Measurements from ENCODE around the gene SRRT. TPM values are rescaled to one million over a fixed set of nuclear protein-coding genes. Genes with fewer than 3 reads are reported as not detected.

The SRRT gene
- total and polyA plus RNA-seq, 2 donors (not counting 3 experiments of a cell fraction or from before 2014, with no cell fraction given) = 58.6 to 199 TPM

DNA sequence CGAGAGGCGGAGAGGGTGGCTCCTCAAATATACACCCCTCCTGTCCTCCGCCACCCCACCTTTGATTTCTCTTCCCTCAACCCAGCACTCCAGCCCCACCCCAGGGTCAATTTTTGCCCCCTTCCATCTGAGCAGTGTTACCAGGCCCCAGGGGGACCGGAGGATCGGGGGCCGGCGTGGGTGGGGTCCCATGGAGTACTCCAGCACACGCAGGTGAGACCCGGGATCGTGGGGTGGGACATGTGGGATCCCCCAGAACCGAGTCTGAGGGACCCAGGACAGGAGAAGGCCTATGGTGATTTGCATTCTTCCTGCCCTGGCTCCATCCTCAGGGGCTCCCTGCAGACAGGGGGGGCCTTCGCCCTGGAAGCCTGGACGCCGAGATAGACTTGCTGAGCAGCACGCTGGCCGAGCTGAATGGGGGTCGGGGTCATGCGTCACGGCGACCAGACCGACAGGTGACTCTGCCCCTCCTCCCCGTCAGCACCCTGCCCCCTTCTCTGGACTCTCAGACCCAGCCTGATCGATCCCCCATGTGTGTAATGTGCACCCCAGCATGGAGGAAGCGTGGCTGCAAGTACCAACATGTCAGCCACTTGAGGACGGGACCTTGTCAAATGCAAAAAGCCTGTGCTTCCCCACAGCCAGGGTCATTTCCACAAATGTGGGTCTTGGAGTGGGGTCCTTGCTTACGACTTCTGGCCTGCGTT lies 7.0 kb upstream of the SRRT start:
- FAIRE-seq (peak; percentile 56), DNase-seq (ENCODE audit: low read depth, low spot score) (no peak)
- Histone ChIP-seq H3K27me3 (ENCODE audit: control insufficient read depth in 2 of 2, insufficient read depth in 2 of 2, low read length in 2 of 2) (no peaks in the 10 kb centered on the region), H3K79me2 (ENCODE audit: control insufficient read depth, insufficient read depth, low read length) (peaks cover 25% of the 10 kb centered on the region), H3K4me1 (ENCODE audit: control insufficient read depth, extremely low read depth, insufficient read depth, low read length) (peaks cover 36% of the 10 kb centered on the region), H3K9me3 (replicated peaks; ENCODE audit: control insufficient read depth, insufficient read depth, low read length) (no peaks in the 10 kb centered on the region), H3K4me3 (replicated peaks in 1 of 3; ENCODE audit: insufficient read depth in 1 of 3, low read depth in 1 of 3, low read length in 3 of 3) (peak overlapping the region; percentile 72 to 93 (median 87)), H3K4me2 (ENCODE audit: insufficient read depth, low read length) (peak overlapping the region; percentile 86), H4K20me1 (replicated peaks; ENCODE audit: control insufficient read depth, extremely low read depth, insufficient read depth, low read length) (no peaks in the 10 kb centered on the region), H3K9me1 (replicated peaks; ENCODE audit: control insufficient read depth, extremely low read depth, insufficient read depth, low read length) (no peaks in the 10 kb centered on the region), H3K36me3 (ENCODE audit: control insufficient read depth in 2 of 2, extremely low read depth in 1 of 2, insufficient read depth in 2 of 2, low read length in 2 of 2) (peaks cover 4 to 20% of the 10 kb centered on the region in 2 experiments), H3K9ac (replicated peaks; ENCODE audit: extremely low read depth, insufficient read depth, low read length) (peak overlapping the region; percentile 98), H3K27ac (ENCODE audit: insufficient read depth, low read depth, low read length) (peak overlapping the region; percentile 90), H2AFZ (ENCODE audit: low read depth, low read length) (peak overlapping the region; percentile 2)
- TF ChIP-seq FOS (IDR thresholded peaks at IDR 0.05; ENCODE audit: borderline replicate concordance, insufficient read depth, low read length) (no peak), CTCF (IDR thresholded peaks at IDR 0.05; ENCODE audit: extremely low read depth in 1 of 2, insufficient read depth in 1 of 2, low read depth in 1 of 2, low read length in 2 of 2) (no peak)
- CTCF ChIA-PET = no interaction called here
- POLR2A ChIA-PET = no interaction called here
- intact Hi-C loops (cut with micrococcal nuclease) (loop anchor here (1.0 to 10.0 kb wide), 3 partner anchors 7 to 283 kb away; partner anchors contain the start of genes FBXO24, LRCH4 and SRRT), dilution Hi-C loops (cut with MboI; ENCODE audit: extremely low pct_ligation_motif_present, low sequenced_read_pairs) (no loop called here)
- no TSS peak for BruUV-seq (replicated peaks)

DNA sequence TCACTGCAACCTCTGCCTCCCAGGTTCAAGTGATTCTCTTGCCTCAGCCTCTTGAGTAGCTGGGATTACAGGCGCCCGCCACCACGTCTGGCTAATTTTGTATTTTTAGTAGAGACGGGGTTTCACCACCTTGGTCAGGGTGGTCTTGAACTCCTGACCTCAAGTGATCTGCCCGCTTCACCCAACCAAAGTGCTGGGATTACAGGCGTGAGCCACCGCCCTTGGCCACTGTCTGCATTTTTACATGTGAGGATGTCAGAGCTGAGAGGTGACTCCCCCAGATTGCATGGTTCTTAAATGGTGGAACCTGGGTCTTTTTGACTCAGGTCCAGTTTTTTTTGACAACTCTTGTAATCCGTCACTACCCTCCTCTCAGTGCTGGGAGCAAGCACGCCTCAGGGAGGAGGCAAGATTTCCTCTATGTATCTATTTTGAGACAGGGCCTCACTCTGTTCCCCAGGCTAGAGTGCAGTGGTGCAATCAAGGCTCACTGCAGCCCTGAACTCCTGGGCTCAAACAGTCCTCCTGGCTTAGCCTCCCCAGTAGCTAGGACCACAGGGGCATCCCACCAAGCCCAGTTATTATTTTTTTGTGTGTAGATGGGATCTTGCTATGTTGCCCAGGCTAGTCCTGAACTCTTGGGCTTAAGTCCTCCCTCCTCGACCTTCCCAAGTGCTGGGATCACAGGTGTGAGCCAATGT lies 1.2 kb upstream of the SRRT start:
- Histone ChIP-seq H3K27ac (ENCODE audit: insufficient read depth, low read depth, low read length) (peak overlapping the region; percentile 89), H3K4me3 (replicated peaks in 1 of 3; ENCODE audit: insufficient read depth in 1 of 3, low read depth in 1 of 3, low read length in 3 of 3) (no peak overlapping the region), H3K9me1 (replicated peaks; ENCODE audit: control insufficient read depth, extremely low read depth, insufficient read depth, low read length) (no peaks in the 10 kb centered on the region), H3K4me2 (ENCODE audit: insufficient read depth, low read length) (peak overlapping the region; percentile 88), H3K79me2 (ENCODE audit: control insufficient read depth, insufficient read depth, low read length) (peaks cover 46% of the 10 kb centered on the region), H3K4me1 (ENCODE audit: control insufficient read depth, extremely low read depth, insufficient read depth, low read length) (peaks cover 19% of the 10 kb centered on the region), H3K9me3 (replicated peaks; ENCODE audit: control insufficient read depth, insufficient read depth, low read length) (no peaks in the 10 kb centered on the region), H3K36me3 (ENCODE audit: control insufficient read depth in 2 of 2, extremely low read depth in 1 of 2, insufficient read depth in 2 of 2, low read length in 2 of 2) (peaks cover 16 to 23% of the 10 kb centered on the region in 2 experiments), H4K20me1 (replicated peaks; ENCODE audit: control insufficient read depth, extremely low read depth, insufficient read depth, low read length) (no peaks in the 10 kb centered on the region), H3K9ac (replicated peaks; ENCODE audit: extremely low read depth, insufficient read depth, low read length) (peak overlapping the region; percentile 93), H3K27me3 (ENCODE audit: control insufficient read depth in 2 of 2, insufficient read depth in 2 of 2, low read length in 2 of 2) (no peaks in the 10 kb centered on the region), H2AFZ (ENCODE audit: low read depth, low read length) (no peak overlapping the region)
- ChIA-PET POLR2A (interaction anchor here (0.6 kb wide), 1 partner anchor 269 kb away, joined by 3 read pairs; no protein-coding TSS in a partner anchor), CTCF (no interaction called here)
- no peak for TF ChIP-seq POLR2AphosphoS5 (IDR thresholded peaks at IDR 0.05; ENCODE audit: insufficient read depth, low read depth, low read length)
- TF ChIP-seq MYC (IDR thresholded peaks at IDR 0.05; ENCODE audit: low read depth, low read length) = no peak
- no peak for TF ChIP-seq GATA2 (IDR thresholded peaks at IDR 0.05; ENCODE audit: insufficient read depth, insufficient read length, low read depth, low read length)
- no peak for TF ChIP-seq FOS (IDR thresholded peaks at IDR 0.05; ENCODE audit: borderline replicate concordance, insufficient read depth, low read length)
- TF ChIP-seq MAX (IDR thresholded peaks at IDR 0.05; ENCODE audit: insufficient read depth, insufficient read length) = no peak
- no peak for TF ChIP-seq CTCF (IDR thresholded peaks at IDR 0.05; ENCODE audit: extremely low read depth in 1 of 2, insufficient read depth in 1 of 2, low read depth in 1 of 2, low read length in 2 of 2)
- TF ChIP-seq POLR2A (IDR thresholded peaks at IDR 0.05; ENCODE audit: low read depth, low read length) = no peak
- TF ChIP-seq EZH2 (IDR thresholded peaks at IDR 0.05; ENCODE audit: borderline replicate concordance, low read depth, low read length, severe bottlenecking) = no peak
- TF ChIP-seq JUN (IDR thresholded peaks at IDR 0.05; ENCODE audit: borderline replicate concordance, insufficient read depth, insufficient read length, low read depth) = no peak
- dilution Hi-C loops (cut with MboI; ENCODE audit: extremely low pct_ligation_motif_present, low sequenced_read_pairs) (no loop called here), intact Hi-C loops (cut with micrococcal nuclease) (loop anchor here (2.0 kb wide), 1 partner anchor 21 kb away; the partner anchor contains the start of gene SLC12A9)
- FAIRE-seq (peak; percentile 26), DNase-seq (ENCODE audit: low read depth, low spot score) (no peak)
- no TSS peak for BruUV-seq (replicated peaks)
